ENCODE measurements around the gene TNK1.

TNK1 gene

GRCh38 chr17:7408863-7409262 lies 28.0 kb downstream of the TNK1 start:
- no peak for DNase-seq (ENCODE audit: low read depth in 2 of 3, low spot score in 2 of 3)

DNA sequence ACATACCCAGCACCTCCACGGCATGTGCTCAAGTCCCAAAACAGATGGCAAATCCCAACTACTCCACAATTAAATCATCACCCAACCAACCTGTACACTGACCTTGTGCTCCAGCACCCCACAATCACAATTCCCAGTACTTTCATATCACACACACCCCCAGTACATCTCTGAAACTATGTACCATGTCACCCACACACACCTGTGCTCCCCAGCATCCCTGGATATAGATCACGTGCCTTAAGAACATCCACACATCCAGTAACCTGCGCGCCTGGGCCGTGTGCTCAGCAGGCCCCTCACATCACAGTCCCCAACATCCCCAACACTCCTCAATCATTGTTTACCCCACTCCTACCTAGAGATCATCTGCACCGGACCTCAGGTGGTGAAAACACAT lies 28.8 kb downstream of the TNK1 start:
- DNase-seq (ENCODE audit: low read depth in 2 of 3, low spot score in 2 of 3), result no peak

DNA sequence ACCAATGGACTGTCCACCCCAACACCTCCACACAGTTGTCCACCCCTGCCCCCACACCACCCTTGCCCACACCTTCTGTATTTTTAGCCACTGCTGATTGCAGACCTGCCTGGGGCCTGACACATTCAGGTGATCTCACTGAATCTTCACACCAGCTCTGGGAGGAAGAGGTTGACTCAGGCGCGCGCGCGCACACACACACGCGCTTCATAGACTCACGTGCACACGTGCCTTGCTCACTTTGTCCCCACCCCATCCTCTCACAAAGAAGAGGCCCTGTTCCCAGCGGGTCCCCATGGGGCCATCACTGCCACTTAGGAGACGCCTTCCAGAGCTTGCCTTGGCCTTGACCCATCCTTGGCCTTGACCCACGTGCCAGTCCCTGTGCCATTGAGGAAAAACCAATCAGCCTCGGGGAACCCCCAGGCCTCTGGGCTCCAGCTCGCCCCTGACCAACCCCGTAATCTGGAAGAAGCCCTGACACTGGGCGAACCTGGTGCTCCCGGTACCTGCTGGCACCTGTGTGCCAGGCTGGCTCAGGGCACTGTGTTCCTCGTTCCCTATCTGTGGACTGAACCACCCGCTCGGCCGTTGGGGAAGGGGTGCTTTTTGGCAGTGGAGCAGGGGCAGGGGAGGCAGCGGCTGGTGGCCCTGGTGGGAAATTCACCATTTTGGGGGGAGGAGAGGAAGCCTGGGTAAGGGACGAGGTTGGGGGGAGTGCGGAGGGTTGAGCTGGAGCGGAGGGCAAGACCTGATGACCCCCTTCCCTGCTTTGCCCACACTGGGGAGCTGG lies 29.9 kb downstream of the TNK1 start:
- DNase-seq (ENCODE audit: low read depth in 2 of 3, low spot score in 2 of 3), result no peak

DNA sequence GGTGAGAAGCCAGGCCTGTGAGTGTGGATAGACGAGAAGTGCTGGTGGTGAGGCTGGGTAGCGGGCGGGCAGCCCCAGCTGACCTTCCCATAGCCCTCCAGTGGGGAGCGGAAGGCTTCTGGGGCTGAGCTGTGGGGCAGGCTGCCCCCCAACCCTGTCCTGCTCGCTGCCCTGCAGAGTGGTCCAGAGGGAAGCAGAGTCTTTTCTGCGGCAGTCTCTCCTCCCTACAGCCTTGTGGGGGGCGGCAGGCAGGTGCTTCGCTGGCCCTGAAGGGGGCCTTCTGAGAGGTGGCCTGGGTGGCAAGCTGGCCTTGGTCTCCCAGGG lies 30.5 kb downstream of the TNK1 start:
- no peak for DNase-seq (ENCODE audit: low read depth in 2 of 3, low spot score in 2 of 3)

DNA sequence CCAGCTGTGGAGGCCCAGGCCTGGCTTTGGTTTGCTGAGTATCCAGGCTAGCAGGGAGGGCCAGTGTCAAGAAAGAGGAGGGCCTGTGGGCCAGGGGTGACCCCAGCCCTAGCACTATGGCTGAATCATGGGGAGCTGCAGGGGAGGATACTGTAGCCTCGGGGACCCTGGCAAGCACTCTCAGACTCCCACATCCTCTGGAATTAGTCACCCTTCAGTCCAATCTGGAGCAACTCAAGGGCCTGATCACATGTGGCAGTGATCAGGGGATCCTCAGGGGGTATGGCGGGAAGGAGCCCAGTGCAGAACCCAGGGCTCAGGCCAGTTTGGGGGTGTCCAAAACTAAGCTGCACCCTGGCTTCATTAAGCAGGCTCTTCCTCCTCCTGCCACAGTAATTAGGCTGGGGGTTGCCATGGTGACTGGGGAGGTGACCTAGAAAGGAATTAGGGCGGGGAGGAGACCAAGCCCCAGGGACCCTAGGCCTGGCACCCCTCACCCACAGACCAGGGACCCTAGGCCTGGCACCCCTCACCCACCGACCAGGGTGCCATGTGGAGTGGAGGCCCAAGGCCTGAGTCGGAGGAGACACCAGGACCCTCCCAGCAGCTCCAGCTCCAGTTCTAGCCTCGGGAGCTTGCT lies 32.6 kb downstream of the TNK1 start:
- no peak for DNase-seq (ENCODE audit: low read depth in 2 of 3, low spot score in 2 of 3)

GRCh38 chr17:7414837-7415236 lies 33.9 kb downstream of the TNK1 start:
- no peak for DNase-seq (ENCODE audit: low read depth in 2 of 3, low spot score in 2 of 3)

- DNase-seq (ENCODE audit: low read depth in 2 of 3, low spot score in 2 of 3), result no peak
Observed at GRCh38 chr17:7415784-7416183, 34.9 kb downstream of the TNK1 start.

DNA sequence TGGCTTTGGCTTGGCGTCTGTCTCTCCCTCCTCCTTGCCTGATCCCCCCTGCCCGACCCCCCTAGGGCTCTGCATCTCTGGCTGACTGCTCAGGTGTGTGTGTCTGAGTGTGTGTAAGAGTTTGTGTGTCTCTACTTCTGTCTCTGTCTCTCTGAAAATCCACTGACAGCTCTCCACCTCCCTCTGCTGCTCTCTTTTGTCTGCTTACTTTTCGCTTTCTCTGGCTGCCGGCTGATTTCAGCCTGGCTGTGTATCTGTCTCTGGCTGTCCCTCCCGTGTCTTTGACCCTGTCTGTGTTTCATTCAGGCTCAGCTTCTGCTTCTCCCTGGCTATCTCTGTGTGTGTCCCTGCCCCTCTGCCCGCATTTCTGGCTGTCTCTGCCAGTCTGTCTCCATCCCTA lies 35.4 kb downstream of the TNK1 start:
- DNase-seq (ENCODE audit: low read depth in 2 of 3, low spot score in 2 of 3), result no peak

GRCh38 chr17:7417056-7417655 lies 36.3 kb downstream of the TNK1 start:
- no peak for DNase-seq (ENCODE audit: low read depth in 2 of 3, low spot score in 2 of 3)

DNA sequence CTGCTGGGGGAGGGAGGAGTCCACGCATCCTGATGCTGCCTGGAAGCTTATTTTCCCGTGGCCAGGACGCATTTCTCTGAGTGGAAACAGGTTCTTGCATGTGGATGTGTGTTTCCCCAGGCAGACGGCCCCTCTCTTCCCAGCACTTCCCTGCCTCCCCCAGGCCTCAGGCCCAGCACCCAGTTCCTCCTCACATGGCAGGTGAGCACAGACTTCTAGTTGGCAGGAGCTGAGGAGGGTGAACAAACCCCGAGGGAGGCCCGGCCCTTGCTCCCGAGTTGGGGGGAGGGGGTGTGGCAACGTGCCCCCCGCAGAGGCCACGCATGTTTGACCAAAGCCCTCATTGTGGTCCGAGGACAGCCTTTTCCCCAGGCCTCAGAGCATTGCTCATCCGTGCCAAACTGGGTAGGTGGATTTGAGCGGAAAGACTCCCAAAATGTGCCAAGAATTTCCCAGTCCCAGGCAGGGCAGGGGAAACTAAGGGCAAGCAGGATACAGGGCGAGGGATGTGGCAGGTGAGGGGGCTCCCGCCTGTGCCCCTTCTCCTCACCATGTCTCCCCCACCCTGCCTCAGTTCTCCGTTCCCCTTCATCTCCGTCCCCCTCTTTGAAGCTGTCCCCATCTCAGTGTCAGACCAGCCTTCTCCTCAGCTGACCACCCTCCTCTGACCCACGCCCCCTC lies 37.7 kb downstream of the TNK1 start:
- no peak for DNase-seq (ENCODE audit: low read depth in 2 of 3, low spot score in 2 of 3)

DNA sequence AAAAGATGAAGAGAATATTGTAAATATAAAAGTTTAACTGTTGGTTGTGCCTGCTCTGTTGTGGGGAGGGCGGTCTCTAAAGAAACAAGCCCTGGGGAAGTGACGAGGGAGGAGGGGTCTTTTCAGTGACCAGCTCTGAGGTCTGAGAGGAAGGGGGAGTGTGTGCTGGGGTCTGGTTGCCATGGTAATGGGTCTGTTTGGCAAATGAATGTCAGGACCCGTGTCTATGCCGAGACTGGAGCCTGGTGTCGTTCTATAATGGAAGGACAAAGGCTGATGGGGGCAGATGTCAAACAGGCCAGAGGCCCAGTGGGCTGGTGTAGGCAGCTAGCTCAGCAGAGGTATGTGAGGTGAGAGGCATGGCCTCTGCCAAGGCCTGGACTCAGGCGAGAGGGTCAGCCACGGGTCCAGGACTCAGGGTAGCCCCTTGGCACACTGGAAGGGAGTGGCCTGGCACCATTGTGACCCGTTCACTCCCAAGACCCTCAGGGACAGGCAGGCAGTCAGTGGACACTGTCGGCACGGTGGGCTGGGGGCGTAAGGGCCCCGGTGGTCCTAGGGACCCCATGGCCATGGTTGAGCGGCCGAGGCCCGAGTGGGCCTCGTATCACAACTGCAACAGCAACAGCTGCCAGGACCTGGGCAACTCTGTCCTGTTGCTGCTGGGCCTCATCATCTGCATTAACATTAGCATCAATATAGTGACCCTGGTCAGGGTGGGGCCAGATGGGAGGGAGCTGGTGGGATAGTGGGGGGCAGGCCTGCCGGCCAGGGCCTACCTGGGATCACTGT lies 39.1 kb downstream of the TNK1 start, which contains the start of gene SPEM1:
TSS of gene SPEM1 (plus strand) at position 506 of the 792 bp plus-strand sequence. CDS start at position 567, 61 bp downstream.
- no peak for DNase-seq (ENCODE audit: low read depth in 2 of 3, low spot score in 2 of 3)

- no peak for DNase-seq (ENCODE audit: low read depth in 2 of 3, low spot score in 2 of 3)
Observed at GRCh38 chr17:7421186-7421585, 40.3 kb downstream of the TNK1 start.

GRCh38 chr17:7423679-7424078 lies 42.8 kb downstream of the TNK1 start:
- DNase-seq (ENCODE audit: low read depth in 2 of 3, low spot score in 2 of 3), result no peak

GRCh38 chr17:7425316-7425715 lies 44.4 kb downstream of the TNK1 start, which contains the start of gene SPEM2:
Gene SPEM2, plus strand, starts transcription at chr17:7425616. Its CDS starts 73 bp downstream, at chr17:7425689.
- DNase-seq (ENCODE audit: low read depth in 2 of 3, low spot score in 2 of 3), result no peak

DNA sequence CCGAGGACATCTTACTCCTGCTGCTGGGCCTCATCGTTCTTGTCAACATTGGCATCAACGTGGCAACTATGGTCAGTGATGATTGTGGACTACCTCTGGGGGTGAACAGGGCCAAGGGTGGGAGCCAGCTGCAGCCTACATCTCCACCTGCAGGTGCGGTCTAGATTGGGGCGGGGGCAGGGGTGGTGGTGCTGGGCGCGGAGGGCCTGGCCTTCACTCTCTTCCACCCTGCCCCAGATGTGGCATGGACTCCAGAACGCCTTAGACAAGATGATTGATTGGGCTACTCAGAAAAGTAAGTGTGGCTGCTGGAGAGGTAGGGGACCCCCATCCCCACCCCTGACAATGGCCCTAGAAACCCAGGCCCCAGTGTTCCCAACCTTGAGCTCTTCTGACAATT lies 44.9 kb downstream of the TNK1 start:
- DNase-seq (ENCODE audit: low read depth in 2 of 3, low spot score in 2 of 3), result no peak

- DNase-seq (ENCODE audit: low read depth in 2 of 3, low spot score in 2 of 3), result no peak
Observed at GRCh38 chr17:7426203-7426863, 45.4 kb downstream of the TNK1 start.

DNA sequence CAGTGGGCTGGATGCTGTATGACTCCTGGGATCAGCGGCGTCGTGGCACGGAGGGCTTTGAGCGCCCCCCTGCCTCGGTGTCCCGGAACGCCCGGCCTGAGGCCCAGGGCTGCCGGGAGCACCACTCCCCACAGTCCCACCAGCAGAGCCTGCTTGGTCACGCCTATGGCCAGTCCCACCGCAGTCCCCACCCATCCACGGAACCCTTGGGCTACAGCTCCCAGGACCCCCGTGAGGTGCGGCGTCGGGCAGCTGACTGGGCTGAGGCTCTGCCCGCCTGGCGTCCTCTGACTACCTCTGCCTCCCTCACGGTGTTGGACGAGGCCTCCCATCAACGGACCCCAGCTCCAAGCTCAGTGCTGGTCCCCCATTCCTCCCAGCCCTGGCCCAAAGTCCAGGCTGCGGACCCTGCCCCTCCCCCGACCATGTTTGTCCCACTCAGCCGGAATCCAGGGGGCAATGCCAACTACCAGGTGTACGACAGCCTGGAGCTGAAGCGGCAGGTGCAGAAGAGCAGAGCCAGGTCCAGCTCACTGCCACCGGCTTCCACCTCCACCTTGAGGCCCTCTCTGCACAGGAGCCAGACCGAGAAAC lies 46.1 kb downstream of the TNK1 start:
- DNase-seq (ENCODE audit: low read depth in 2 of 3, low spot score in 2 of 3), result no peak

- DNase-seq (ENCODE audit: low read depth in 2 of 3, low spot score in 2 of 3), result no peak
Observed at GRCh38 chr17:7427549-7427948, 46.7 kb downstream of the TNK1 start.

- DNase-seq (ENCODE audit: low read depth in 2 of 3, low spot score in 2 of 3), result no peak
Observed at GRCh38 chr17:7428557-7428956, 47.7 kb downstream of the TNK1 start, which contains the start of gene SPEM3. Gene SPEM3, plus strand, starts transcription at chr17:7428857. Its CDS starts 46 bp downstream, at chr17:7428903.

DNA sequence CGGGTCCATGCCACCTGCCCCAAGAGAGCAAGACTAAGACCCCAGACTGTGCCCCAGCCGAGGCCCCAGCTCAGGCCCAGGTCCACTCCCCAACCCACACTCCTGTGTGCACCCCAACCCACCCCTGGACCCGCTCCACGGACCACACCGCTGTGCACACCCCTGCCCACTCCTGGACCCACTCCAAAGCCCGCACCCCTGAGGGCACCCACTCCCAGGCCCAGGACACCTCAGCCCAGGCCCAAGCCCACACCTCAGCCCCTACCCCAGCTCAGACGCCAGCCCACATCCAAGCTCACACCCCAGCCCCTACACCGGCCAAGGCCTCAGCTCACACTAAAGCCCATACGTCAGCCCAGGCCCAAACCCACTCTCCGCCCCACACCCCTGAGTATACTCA lies 48.8 kb downstream of the TNK1 start:
- DNase-seq (ENCODE audit: low read depth in 2 of 3, low spot score in 2 of 3), result no peak
